Thyroid gland (tissue), 4 donors: Measurements from ENCODE around the gene HLF.

Source experiments
- CTCF ChIP-seq, 6 experiments: fragments of 200-600 bp in 3 of 6; fragments of 450-650 bp in 3 of 6; sonication (generic) in 3 of 6; IDR thresholded peaks; one replicate each; pipeline ENCODE4 v1.5.1; 2016 to 2019; ENCODE audit warnings: antibody characterized with exemption in 6 of 6, mild to moderate bottlenecking in 2 of 6, inconsistent platforms in 1 of 6, moderate library complexity in 1 of 6
- POLR2A ChIP-seq, 2 donors: fragments of 450-650 bp; IDR thresholded peaks; one replicate each; pipeline ENCODE4 v1.6.1; 2017; ENCODE audit warnings: antibody characterized with exemption in 2 of 2, mild to moderate bottlenecking in 2 of 2, moderate library complexity in 1 of 2

DNA sequence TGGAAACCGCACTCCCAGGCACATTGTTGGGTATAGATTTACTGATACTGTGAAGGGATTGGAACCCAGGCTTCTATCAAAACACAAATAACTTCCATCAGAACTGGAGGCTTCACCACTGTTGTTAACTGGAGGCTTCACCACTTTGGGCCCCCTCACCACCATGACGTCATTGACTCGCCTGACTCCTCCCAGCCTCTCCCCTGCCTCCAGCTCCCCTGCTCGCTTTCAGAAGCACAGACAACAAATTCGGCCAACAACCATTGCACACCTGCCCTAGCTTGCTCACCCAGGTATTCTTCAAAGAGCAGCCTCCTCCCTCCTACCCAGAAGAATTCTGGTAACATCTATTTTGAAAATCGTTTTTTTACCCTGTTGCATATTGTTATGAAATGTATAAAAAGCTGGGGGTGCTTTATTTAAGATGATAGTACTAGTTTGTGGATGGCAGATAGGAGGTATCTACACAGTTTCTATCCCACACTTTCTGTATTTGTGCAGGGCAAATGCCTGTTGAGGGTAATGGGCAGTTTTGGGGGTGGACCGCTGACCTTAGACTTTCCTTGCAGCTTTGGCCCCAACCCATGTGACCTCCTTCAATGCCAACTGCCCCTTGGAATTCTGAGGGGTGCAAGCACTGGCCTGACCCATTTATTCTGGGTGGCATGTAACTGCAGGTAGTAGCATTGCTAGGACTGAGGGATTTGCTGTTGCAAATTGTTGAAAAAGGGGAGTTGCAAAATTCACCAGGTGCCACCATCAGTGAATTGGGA, 54.1 kb downstream of the HLF start:
- TF ChIP-seq CTCF (IDR thresholded peaks at IDR 0.05) (no peak), POLR2A (IDR thresholded peaks at IDR 0.05) (no peak)
